B cell (primary cell): ENCODE data around the gene NRF1. TPM values are rescaled to one million over a fixed set of nuclear protein-coding genes. Genes with fewer than 3 reads are reported as not detected.

Source experiments
- ATAC-seq: fragments of 200-7000 bp; cut with Tn5 transposase; one replicate; pipeline ENCODE4 v1.10.0; 2021; ENCODE audit warnings: low read depth, mild to moderate bottlenecking, moderate number of reproducible peaks, moderate library complexity
- CTCF ChIA-PET: fragments of 350-600 bp; sonication (Branson Sonifier 250); formaldehyde crosslinking; loops from one replicate; lab custom pipeline; 2021; ENCODE audit warnings: antibody characterized with exemption, inconsistent platforms; lab: Charles Lee
- POLR2A ChIA-PET: fragments of 350-600 bp; sonication (Branson Sonifier 250); formaldehyde crosslinking; loops from one replicate; lab custom pipeline; 2021; ENCODE audit warnings: antibody characterized with exemption; lab: Charles Lee
- DNase-seq: peaks from one replicate; pipeline ENCODE4 v3.0.0; 2013
- H2AFZ ChIP-seq: 2 replicates; pipeline ENCODE4 v1.6.1; 2012; ENCODE audit warnings: mild to moderate bottlenecking, low read depth, low read length; ENCODE audit not compliant: insufficient read depth, poor library complexity, severe bottlenecking
- H3K27ac ChIP-seq, 2 donors: 1 replicate in 1 of 2; 2 replicates in 1 of 2; pipeline ENCODE4 v1.5.1; 2012 to 2013; ENCODE audit warnings: low read length in 2 of 2, mild to moderate bottlenecking in 2 of 2, moderate library complexity in 1 of 2
- H3K27me3 ChIP-seq, 4 experiments: fragments of 200-600 bp in 1 of 4; sonication (generic) in 1 of 4; replicated peaks in 1 of 4; 1 replicate in 2 of 4; 2 replicates in 2 of 4; pipeline versions ENCODE4 v1.6.1 to v1.7.0; 2013 to 2016; ENCODE audit warnings: low read length in 3 of 4, mild to moderate bottlenecking in 2 of 4, mixed read lengths in 1 of 4, moderate library complexity in 1 of 4; ENCODE audit not compliant: insufficient read depth in 4 of 4, control insufficient read depth in 3 of 4; ENCODE audit errors: control extremely low read depth in 1 of 4
- H3K36me3 ChIP-seq, 2 experiments: replicated peaks in 1 of 2; 1 replicate in 1 of 2; 2 replicates in 1 of 2; pipeline versions ENCODE4 v1.6.1 to v1.7.1; 2013; ENCODE audit warnings: low read length in 1 of 2; ENCODE audit not compliant: insufficient read depth in 2 of 2, control insufficient read depth in 1 of 2; ENCODE audit errors: control extremely low read depth in 1 of 2, extremely low read depth in 1 of 2
- H3K4me1 ChIP-seq, 2 donors: fragments of 200-600 bp in 1 of 2; sonication (generic) in 1 of 2; 1 replicate in 1 of 2; 2 replicates in 1 of 2; pipeline versions ENCODE4 v1.5.1 to v1.6.1; 2013 to 2017; ENCODE audit warnings: low read length in 2 of 2; ENCODE audit not compliant: control insufficient read depth in 2 of 2, insufficient read depth in 2 of 2
- H3K4me2 ChIP-seq: replicated peaks from 2 replicates; pipeline ENCODE3; 2012; ENCODE audit warnings: mild to moderate bottlenecking, low read depth, low read length; ENCODE audit not compliant: poor library complexity, severe bottlenecking
- H3K4me3 ChIP-seq, 5 experiments: fragments of 200-600 bp in 1 of 5; sonication (generic) in 1 of 5; 1 replicate in 3 of 5; 2 replicates in 2 of 5; pipeline versions ENCODE4 v1.5.1 to v1.7.0; 2011 to 2016; ENCODE audit warnings: low read length in 4 of 5, mild to moderate bottlenecking in 4 of 5, low read depth in 2 of 5, control low read depth in 1 of 5, moderate library complexity in 1 of 5; ENCODE audit not compliant: insufficient read depth in 1 of 5; ENCODE audit errors: control extremely low read depth in 1 of 5, extremely low read depth in 1 of 5
- H3K79me2 ChIP-seq: fragments of 200-600 bp; sonication (generic); one replicate; pipeline ENCODE4 v1.6.0; 2016; ENCODE audit warnings: low read length; ENCODE audit not compliant: control insufficient read depth, insufficient read depth
- H3K9ac ChIP-seq: fragments of 200-600 bp; sonication (generic); 2 replicates; pipeline ENCODE4 v1.6.1; 2017; ENCODE audit warnings: mild to moderate bottlenecking, low read length, moderate library complexity
- H3K9me3 ChIP-seq, 3 donors: one replicate each; pipeline versions ENCODE4 v1.6.1 to v1.7.1; 2013; ENCODE audit warnings: low read length in 2 of 3; ENCODE audit not compliant: control insufficient read depth in 2 of 3, insufficient read depth in 1 of 3; ENCODE audit errors: control extremely low read depth in 1 of 3
- H4K20me1 ChIP-seq: 2 replicates; pipeline ENCODE4 v1.6.0; 2012; ENCODE audit warnings: mild to moderate bottlenecking, low read length; ENCODE audit not compliant: insufficient read depth, control insufficient read depth, poor library complexity, severe bottlenecking
- H3K27ac Mint-ChIP-seq: one replicate; pipeline ENCODE4 v1.8.0; 2021; ENCODE audit warnings: mixed read lengths
- H3K27me3 Mint-ChIP-seq: one replicate; pipeline ENCODE4 v1.8.0; 2021; ENCODE audit warnings: mixed read lengths
- H3K4me1 Mint-ChIP-seq: one replicate; pipeline ENCODE4 v1.8.0; 2021; ENCODE audit warnings: mixed read lengths
- H3K4me3 Mint-ChIP-seq: one replicate; pipeline ENCODE4 v1.8.0; 2021; ENCODE audit warnings: mixed read lengths
- H3K9me3 Mint-ChIP-seq: one replicate; pipeline ENCODE4 v1.8.0; 2022; ENCODE audit warnings: mixed read lengths; ENCODE audit not compliant: insufficient read depth
- EZH2 ChIP-seq: IDR thresholded peaks from 2 replicates; pipeline ENCODE4 v1.6.1; 2012; ENCODE audit warnings: borderline replicate concordance, low read depth, mild to moderate bottlenecking, moderate library complexity, low read length; ENCODE audit not compliant: insufficient read depth, poor library complexity, severe bottlenecking
- WGBS: methylation state at CpG from one replicate; pipeline ENCODE4 v1.1.5; 2013; ENCODE audit warnings: missing lambda C conversion rate; ENCODE audit not compliant: insufficient coverage; 5-methylcytosine and 5-hydroxymethylcytosine counted together
- intact Hi-C: fragments of 100-400 bp; cut with micrococcal nuclease; formaldehyde crosslinking; loops from one replicate; pipeline ENCODE4 v1.10.0; 2022
- polyA plus RNA-seq: library from polyadenylated mRNA; depleted of rRNA; stranded (reverse); fragments of >200 nt; gene quantifications from 2 replicates; pipeline ENCODE4 v1.2.3, GENCODE V29; 2012
- total RNA-seq, 2 donors: library from RNA; stranded (reverse); fragments of 120-200 nt in 1 of 2; gene quantifications; 1 replicate in 1 of 2; 2 replicates in 1 of 2; pipeline versions ENCODE4 v1.2.3 to v1.2.4, GENCODE V29; 2013 to 2022
- TF ChIP-seq, protein P1 (sequence below): fragments of 200-600 bp; IDR thresholded peaks from one replicate; pipeline ENCODE4 v1.8.0; 2022; ENCODE audit warnings: antibody characterized with exemption, mild to moderate bottlenecking

Gene NRF1
- total and polyA plus RNA-seq, 2 donors (not counting 1 experiment from before 2014, with no cell fraction given), result 19.6 to 53.0 TPM

DNA sequence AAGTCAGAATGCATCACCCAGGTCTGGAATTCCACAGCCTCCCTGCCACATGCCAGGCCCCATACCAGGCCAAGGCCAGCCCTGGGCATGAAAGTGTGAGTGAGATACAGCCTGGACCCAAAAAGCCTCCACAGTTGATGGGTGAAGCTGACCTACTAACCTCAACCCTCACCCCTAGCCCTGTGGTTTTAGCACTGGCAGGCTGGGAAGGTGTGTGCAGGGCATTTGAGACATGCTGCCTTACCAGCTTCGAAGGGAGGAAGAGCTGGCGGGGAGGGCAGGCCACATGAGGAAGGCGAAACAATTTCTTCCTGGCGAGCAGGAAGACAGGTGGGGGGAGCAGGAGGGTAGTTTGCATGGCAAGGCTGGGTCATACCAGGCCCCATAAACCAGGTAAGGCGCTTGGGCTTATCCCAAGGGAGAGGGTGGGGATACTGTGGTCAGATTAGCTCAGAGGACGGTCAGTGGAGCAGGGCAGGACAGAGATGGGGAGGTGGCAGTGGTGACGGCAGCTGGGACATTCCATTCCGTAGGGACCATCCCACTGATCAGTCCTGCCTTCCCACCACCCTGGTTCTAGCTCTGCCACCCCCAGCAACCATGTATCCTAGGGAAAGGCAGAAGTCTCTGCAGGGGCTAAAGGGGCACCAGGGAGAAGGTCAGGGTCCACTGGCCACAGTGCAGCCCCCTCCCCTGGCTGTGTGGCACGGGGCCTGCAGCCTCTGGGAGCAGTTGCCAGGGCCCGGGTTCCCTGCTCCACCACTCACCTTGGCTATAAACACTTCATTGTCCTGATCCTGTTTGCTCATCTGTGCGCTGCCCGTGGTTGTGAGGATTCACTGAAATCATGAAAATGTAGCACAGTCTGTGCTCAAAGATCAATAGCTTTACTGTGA, 155.8 kb downstream of the NRF1 start:
- Histone ChIP-seq H3K36me3 (no peaks in the 10 kb centered on the region), H3K4me1 (peaks cover 0 to 12% of the 10 kb centered on the region in 2 donors), H3K4me3 (no peak overlapping the region), H3K79me2 (no peaks in the 10 kb centered on the region), H3K27me3 (peaks cover 0 to 6% (median 1%) of the 10 kb centered on the region in 4 experiments), H3K4me2 (no peak overlapping the region), H2AFZ (no peak overlapping the region), H3K9ac (no peak overlapping the region), H4K20me1 (no peaks in the 10 kb centered on the region), H3K9me3 (peaks cover 0 to 4% (median 0%) of the 10 kb centered on the region in 3 donors), H3K27ac (no peak overlapping the region)
- Mint-ChIP-seq H3K27me3 (no peaks in the 10 kb centered on the region), H3K4me3 (no peak overlapping the region), H3K27ac (no peak overlapping the region), H3K9me3 (no peaks in the 10 kb centered on the region), H3K4me1 (no peaks in the 10 kb centered on the region)
- no peak for ATAC-seq
- intact Hi-C loops, result no loop called here
- POLR2A ChIA-PET, result no interaction called here
- no peak for DNase-seq
- TF ChIP-seq, protein P1, sequence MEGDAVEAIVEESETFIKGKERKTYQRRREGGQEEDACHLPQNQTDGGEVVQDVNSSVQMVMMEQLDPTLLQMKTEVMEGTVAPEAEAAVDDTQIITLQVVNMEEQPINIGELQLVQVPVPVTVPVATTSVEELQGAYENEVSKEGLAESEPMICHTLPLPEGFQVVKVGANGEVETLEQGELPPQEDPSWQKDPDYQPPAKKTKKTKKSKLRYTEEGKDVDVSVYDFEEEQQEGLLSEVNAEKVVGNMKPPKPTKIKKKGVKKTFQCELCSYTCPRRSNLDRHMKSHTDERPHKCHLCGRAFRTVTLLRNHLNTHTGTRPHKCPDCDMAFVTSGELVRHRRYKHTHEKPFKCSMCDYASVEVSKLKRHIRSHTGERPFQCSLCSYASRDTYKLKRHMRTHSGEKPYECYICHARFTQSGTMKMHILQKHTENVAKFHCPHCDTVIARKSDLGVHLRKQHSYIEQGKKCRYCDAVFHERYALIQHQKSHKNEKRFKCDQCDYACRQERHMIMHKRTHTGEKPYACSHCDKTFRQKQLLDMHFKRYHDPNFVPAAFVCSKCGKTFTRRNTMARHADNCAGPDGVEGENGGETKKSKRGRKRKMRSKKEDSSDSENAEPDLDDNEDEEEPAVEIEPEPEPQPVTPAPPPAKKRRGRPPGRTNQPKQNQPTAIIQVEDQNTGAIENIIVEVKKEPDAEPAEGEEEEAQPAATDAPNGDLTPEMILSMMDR, result no peak
- no peak for TF ChIP-seq EZH2
- WGBS, result 79% methylated on average over 11 of the region's 12 CpGs
- CTCF ChIA-PET, result no interaction called here
